Stimulated activated CD8-positive, alpha-beta memory T cell treated with anti-CD3 and anti-CD28 coated beads, Interleukin-7, amount 100 ng/mL, for 24 hours (primary cell): ENCODE results near the gene C3orf22.
"Not testable (repeated sequence)": the region's sequence is repeated elsewhere in the genome, so short reads cannot be mapped to it uniquely, and the experiment has no call there.

ENCODE experiments used
- DNase-seq: peaks from one replicate; pipeline ENCODE4 v3.0.0-alpha.2; 2020; ENCODE audit warnings: low read depth

C3orf22 gene

DNA sequence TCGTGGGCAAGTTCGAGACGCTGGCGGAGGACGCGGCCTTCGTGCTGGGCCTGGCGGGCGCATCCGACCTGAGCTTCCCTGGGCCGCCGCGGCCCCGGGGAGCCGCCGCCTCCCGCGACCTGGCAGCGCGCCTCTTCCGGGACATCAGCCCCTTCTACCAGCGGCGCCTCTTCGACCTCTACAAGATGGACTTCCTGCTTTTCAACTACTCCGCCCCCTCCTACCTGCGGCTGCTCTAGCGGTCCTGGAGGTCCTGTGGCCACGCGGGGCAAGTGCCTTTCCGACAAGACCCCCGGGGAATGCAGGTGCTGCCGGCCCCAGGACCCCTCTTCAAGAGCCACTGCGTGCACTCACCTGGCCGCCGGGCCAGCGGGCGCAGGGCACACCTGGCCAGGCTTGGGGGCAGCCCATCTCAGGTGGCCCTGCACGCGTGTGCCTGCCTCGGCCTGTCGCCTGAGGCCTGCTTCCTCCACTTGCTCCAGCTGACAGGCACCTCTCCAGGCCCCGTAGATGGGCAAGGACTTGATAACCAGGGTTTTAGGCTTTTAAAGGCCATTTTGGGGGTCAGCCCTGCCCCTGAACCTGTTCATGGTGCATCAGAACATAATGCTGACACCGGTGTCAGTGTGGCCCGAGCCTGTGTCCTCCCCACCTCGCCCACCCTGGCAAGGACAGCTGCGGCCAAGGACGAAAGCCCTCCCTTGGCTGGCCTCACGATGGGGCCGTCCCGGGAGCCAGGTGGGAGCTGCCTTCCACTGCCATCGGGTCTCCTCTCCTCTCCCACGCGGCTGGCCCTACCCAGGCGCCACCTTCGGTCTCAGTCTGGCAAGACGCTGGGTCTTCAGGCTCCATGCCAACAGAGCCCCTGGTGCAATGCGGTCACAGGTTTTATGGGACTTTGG is 16.1 kb downstream of the C3orf22 start:
- DNase-seq, result no peak

DNA sequence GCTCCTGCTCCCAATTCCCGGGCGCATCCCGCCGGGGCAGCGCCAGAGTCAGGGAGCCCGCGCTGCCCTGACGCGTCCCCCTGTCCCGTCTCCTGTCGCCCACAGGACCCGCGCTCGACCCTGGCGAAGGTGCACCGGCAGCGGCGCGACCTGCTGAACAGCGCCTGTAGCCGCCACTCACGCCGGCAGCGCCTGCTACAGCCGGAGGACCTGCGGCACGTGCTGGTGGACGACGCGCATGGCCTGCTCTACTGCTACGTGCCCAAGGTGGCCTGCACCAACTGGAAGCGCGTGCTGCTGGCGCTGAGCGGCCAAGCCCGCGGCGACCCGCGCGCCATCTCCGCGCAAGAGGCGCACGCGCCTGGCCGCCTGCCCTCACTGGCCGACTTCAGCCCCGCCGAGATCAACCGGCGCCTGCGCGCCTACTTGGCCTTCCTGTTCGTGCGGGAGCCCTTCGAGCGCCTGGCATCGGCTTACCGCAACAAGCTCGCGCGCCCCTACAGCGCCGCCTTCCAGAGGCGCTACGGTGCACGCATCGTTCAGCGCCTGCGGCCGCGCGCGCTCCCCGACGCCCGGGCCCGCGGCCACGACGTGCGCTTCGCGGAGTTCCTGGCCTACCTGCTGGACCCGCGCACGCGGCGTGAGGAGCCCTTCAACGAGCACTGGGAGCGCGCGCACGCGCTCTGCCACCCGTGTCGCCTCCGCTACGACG is 16.9 kb downstream of the C3orf22 start:
- no peak for DNase-seq

GRCh38 chr3:126540951-126541627 is 17.6 kb downstream of the C3orf22 start:
- DNase-seq, result no peak

GRCh38 chr3:126540342-126540849 is 18.3 kb downstream of the C3orf22 start:
- no peak for DNase-seq

DNA sequence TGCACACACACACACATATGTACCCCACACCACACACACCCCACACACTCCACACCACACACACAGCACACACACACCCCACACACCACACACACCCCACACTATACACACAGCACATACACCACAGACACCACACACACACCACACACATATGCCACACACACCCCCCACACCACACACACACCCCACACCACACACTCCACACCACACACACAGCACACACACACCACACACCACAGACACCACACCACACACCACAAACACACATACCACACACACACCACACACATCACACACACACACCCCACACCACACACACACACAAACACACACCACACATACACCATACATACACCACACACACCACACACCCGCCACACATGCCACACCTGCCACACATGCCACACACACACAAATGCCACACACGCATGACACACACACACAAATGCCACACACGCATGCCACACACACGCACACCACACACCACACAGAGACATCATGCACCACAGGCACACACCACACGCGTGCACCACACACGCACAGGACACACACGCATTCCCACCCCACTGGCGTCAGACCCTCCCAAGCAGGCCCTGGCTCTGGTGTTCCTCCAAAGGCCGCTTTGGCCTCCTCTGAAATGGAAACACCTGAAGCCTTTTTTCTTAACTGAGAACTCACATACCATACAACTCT is 19.0 kb downstream of the C3orf22 start:
- no peak for DNase-seq

DNA sequence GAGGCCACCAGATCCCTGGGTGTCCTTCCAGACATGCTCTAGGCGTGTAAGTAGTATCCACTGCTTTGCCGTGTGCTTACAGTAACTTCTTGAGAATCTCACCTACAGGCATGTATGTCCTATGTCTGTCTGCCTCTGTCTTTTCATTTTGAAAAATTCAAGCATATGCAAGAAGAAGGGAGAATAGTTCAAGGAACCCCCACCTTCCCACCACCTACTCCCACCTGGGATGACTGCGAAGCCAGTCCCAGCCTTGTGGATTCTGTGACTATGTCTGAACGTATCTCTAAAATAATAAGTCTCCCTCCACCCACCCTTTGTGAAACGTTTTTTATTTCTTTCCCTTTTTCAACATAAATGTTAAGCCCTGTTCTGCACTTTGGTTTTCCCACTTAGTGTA is 19.8 kb downstream of the C3orf22 start:
- DNase-seq, result no peak

DNA sequence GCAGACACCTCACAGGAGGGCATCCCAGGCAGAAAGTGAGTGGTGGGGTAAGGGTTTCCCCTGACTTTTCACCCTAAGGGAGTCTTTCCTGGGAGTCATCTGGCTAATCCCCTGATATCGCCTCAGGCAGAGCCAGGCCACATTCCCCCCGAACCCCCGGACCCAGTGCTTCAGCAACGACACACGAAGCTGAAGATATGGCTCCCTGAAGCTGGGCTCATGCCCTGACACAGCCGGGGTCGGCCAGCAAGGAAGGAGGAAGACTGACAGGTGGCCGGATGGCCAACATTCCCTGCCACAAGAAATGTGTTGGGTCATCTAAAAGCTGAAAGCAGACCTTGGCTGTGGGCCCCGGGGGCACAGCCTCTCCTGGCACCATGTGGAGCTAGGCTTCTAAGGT is 20.4 kb downstream of the C3orf22 start:
- no peak for DNase-seq

DNA sequence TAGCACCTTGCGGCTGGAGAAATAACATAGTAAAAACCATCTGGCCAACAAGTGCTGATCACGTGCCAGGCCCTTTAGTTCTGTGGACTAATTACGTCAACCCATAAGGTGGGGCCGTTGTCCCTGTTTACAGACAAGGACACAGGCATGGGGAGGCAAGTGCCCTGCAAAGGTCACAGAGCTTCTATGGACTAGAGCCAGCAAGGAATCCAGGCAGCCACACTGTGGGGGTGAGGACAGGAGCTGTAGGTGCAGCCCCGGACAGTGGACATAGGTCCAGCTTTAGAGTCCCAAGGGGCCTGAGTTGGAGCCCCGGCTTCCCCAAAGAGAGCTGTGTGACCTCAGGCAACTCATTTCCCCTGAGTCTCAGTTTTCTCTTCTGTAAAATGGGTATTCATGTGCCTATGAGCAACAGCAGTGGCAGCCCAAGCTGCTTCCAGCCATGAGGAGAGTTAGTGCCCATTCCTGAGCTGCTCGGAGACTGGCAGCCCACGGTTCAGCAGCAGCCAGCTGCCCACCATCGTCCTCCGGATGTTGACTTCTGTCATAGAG is 20.9 kb downstream of the C3orf22 start:
- DNase-seq, result no peak

- no peak for DNase-seq
Observed at GRCh38 chr3:126537116-126537729, 21.5 kb downstream of the C3orf22 start.

- no peak for DNase-seq
Observed at GRCh38 chr3:126536126-126536525, 22.6 kb downstream of the C3orf22 start.

DNA sequence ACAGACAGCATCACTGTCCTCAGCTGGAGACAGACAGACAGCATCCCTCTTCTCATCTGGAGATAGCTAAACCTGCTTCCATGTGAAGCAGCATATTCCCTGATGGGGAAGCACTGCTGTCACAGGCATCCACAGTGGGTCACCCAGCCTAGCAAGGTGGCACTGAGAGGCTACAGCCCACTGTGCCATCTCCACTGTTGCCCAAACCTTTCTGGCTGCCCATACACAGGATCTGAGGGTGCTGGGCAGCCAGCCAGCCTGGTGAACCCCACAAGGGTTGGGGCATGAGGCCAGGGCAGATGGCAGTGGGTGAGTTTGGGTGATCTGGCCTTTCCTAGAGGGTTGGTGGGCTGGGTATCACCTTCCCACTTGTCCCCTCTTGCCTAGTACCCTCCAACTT is 23.1 kb downstream of the C3orf22 start:
- DNase-seq, result no peak

GRCh38 chr3:126534716-126535115 is 24.0 kb downstream of the C3orf22 start:
- DNase-seq, result not testable (repeated sequence)

DNA sequence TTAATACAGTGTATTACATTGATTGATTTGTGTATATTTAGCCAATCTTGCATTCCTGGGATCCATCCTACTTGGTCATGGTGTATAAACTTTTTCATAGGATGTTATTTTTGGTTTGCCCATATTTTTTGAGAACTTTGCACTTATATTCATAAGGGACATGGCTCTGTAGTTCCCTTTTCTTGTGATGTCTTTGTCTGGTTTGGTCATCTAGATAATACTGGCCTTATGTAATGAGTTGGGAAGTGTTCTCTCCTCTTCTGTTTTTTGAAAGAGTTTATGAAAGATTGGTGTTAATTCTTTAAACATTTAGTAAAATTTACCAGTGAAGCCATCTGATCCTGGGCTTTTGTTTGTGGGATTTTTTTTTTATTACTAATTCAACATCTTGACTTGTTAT is 25.2 kb downstream of the C3orf22 start:
- no peak for DNase-seq

- DNase-seq, result no peak
Observed at GRCh38 chr3:126531051-126531330, 27.7 kb downstream of the C3orf22 start.

DNA sequence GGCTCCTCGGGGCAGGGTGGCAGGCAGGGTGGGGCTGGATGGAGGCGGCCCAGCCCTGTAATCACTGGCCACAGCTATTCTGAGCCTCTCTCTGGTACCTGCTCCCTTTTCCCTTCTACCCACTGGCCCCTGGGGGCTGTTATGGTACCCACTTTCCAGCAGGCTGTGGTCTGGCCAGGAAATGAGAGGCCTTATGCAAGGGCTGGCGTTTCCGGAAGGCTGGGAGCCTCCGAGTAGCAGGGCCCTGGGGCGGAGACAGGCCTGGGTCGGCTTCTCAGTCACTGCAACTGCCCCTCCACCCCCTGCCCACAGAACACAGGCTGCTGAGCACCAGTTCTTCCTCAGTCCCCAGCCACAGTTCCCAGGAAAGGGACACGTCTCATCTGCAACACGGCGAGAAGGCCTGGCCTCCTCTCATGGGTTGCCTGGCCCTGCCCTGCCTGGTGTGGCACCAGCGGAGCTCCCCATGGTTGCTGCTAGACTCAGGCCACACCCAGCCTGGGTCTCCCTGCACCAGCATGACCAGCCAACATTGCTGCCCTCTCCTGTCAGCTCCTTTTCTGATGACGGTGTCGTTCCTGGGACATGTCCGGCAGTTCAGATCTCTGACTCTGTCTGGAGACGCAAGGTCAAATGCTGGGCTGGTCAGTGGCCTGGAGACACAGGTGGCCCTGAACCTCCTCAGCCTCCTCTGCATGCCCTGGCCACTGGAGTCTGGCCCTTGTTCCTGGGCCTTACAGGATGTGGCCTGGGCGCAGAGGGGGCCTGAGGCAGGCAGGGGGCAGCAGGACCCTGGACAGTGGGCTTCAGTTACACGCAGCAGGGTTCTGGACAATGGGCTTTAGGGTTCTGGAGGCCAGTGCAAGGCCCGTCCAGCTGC is 28.3 kb downstream of the C3orf22 start:
- no peak for DNase-seq

- DNase-seq, result no peak
Observed at GRCh38 chr3:126529585-126530170, 29.1 kb downstream of the C3orf22 start.

DNA sequence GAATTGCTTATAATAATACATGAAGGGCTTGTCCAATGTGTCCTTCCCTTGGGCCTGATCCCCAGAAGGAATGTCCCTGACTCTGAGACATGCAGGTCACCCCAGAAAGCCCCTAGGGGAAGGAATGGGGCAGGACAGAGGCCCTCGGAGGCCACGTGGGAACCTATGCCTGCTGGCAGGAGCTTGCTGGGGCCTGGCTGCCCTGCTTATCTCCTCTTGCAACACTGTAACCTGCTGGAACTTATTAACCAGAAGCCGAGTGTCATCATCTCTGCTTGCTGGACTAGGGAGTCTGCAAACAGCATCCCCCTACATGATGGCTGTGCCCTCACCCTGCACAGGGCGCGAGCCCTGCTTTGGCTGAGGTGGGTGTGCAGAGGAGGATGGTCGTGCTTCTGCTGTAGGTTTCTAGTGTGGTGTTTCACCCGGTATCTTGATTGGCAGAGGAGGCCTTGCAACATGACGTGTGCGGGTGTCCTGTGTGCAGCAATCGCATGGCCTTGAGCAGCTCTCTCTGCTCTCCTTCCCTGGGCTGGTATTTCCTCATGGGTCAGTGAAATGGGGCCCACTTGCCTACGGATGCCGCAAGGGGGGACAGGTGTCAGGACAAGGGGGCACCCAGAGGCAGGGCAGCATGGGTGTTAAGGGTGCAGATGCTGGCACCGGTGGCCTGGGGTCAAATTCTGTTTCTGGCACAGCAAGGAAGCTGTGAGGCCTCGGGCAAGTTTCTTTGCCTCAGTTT is 29.8 kb downstream of the C3orf22 start:
- no peak for DNase-seq

DNA sequence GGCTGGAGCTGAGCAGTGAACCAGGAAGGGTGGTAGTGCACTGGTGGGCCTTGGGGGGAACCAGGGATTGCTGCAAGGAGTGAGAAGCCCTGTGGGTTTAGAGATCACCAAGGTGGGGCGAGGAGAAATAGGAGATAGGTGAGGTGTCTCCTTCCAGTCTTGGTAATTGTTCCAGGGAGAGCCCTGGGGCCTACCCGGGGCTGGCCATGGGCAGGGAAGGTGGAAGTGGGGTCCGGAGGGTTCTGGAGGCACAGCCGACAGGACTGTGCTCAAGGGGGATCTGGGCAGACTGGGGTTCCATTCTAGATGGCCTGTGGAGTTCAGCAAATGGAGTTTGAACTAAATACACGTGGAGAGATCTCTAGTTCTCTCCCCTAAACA is 30.3 kb downstream of the C3orf22 start:
- DNase-seq, result no peak

GRCh38 chr3:126527455-126528211 is 31.1 kb downstream of the C3orf22 start:
- no peak for DNase-seq
